ENCODE measurements around the gene ZNF519.

- TF ChIP-seq CTCF (IDR thresholded peaks at IDR 0.05) (no peak), POLR2A (IDR thresholded peaks at IDR 0.05) (no peak)
Observed at GRCh38 chr18:14104201-14104600, 28.0 kb downstream of the ZNF519 start.
